Measurements from ENCODE around the gene NSUN4.

DNA sequence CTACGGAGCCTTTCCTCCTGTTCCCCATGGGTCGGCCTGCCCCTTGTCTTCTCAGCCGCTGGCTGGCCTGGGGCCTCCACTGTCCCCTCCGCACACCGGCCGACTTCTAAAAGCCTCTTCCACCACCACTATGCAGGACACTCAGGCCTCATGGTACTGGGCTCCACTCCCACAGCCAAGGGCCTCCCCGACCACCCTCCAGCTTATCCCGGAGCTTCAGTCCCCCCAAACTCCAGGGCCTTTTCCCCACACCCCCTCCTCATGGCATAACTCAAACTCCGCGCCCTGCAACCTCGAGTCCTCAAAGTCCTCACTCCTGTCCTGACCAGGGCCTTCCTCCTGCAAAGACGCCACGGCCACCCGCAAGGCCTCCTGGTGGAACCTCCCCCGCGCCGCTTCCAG lies 39.2 kb upstream of the NSUN4 start:
- no peak for TF ChIP-seq YY1 (IDR thresholded peaks at IDR 0.05; ENCODE audit: insufficient read depth, insufficient read length)
- TF ChIP-seq ZNF274 (IDR thresholded peaks at IDR 0.05; ENCODE audit: low read depth, low read length) = no peak
- no peak for TF ChIP-seq SUZ12 (IDR thresholded peaks at IDR 0.05; ENCODE audit: extremely low read depth, insufficient read depth, insufficient read length)
